Left colon (tissue), 2 donors: ENCODE data around the gene DRG2. TPM values are rescaled to one million over a fixed set of nuclear protein-coding genes. Genes with fewer than 3 reads are reported as not detected.

ENCODE experiments used
- ATAC-seq: fragments of 200-7000 bp; cut with Tn5 transposase; one replicate; pipeline ENCODE4 v1.9.1; 2020; ENCODE audit warnings: mild to moderate bottlenecking, moderate library complexity
- DNase-seq, 2 donors: peaks; one replicate each; pipeline ENCODE4 v3.0.0-alpha.2; 2020
- intact Hi-C, 2 donors: fragments of 100-400 bp; cut with DNase I in 1 of 2; cut with micrococcal nuclease in 1 of 2; formaldehyde crosslinking; loops; one replicate each; pipeline versions ENCODE4 v1.11.2 to v1.14.0; 2022; cut with DNase I, micrococcal nuclease
- total RNA-seq, 2 donors: library from RNA; stranded (reverse); fragmentation: NEBNext Ultra II Directional; extraction: Animal tissue kit (Norgen Biotek cat#: 25700); gene quantifications; one replicate each; pipeline ENCODE4 v1.2.1, GENCODE V29; 2021
- donor health status: DM: no; HTN: no; CAD: no.
- donor health status: DM: yes; HTN: yes; CAD: no.

DRG2 gene
- total RNA-seq, 2 donors from 2014 or later, result 25.4 to 29.3 TPM

DNA sequence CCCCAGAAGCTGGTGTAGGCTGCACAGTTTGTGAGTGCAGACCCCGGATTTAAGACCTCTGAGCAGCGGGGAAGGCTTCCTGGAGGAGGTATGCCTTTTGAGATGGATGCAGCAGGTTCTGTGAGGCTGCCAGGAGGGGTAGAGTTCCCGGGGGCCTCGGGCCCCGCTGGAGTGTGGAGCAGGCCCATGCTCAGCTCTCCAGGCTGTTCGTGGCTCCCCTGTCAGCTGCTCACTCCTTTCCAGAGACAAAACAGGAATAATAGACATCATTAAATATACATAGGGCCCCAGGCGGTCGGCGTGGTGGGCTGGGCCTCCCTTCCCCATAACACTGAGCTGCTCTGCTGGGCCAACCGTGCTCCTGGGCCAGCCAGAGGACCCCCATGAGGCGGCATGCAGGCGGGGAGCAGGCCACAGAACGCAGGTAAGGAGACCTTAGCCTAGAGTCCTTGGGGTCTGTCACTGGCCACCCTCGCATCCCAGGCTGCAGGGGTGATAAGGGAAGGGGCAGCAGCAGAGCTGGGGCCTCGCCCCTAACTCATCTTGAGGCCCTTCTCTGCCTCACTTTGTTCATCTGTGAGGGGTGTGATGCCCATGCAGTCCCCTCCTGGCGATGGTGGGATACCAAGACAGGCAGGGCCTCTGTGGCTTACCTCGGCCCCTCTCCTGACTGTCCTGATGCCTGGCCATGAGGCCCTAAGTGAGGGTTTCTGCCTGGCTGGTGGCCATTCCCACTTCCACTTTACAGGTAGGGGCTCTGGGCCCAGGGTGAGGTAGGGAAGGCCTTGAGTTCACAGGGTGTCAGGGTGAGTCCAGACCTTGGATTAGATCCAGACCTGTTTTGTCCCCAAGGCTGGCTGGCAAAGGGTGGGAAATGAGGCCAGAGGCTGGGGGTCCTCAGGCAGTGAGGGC is 20.9 kb downstream of the DRG2 start, which contains the start of gene MYO15A:
Gene MYO15A, plus strand, starts transcription at position 356 of the 912 bp plus-strand sequence. CDS start 10,045 bp downstream, outside the sequence.
- DNase-seq (no peak), ATAC-seq (peak; percentile 13)
- intact Hi-C loops, result no loop called here

DNA sequence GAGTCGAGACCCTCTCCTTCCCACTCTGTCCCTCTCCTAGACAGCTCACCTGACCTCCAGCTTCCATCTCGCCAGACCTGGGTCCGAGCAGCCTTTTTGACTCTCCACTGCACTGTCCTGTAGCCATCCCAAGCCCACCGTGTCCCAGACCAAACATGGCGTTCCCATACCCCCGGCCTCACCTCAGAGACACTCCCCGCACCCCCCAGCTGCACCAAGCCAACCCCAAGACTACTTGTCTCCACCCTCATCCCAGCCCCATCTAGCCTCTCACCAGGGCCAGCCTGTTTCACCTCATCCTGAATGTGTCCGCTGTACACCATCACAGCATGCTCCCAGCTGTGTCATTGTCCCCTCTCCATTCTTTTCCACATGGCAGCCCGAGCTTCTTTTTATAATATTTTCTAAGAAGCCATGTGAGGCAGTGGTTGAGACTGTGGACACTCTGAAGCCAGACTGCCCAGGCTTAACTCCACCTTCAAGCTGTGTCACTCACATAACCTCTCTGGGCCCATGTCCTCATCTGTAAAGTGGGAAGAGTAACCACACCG is 22.3 kb downstream of the DRG2 start:
- ATAC-seq (no peak), DNase-seq (no peak)
- intact Hi-C loops, result no loop called here

GRCh38 chr17:18110636-18111145 is 22.9 kb downstream of the DRG2 start:
- intact Hi-C loops, result no loop called here
- ATAC-seq (no peak), DNase-seq (no peak)

GRCh38 chr17:18111330-18111971 is 23.7 kb downstream of the DRG2 start:
- ATAC-seq (no peak), DNase-seq (no peak)
- intact Hi-C loops, result no loop called here

- DNase-seq, result no peak
- intact Hi-C loops, result no loop called here
- ATAC-seq, result no peak
Measured at GRCh38 chr17:18115517-18115916, 27.8 kb downstream of the DRG2 start.

DNA sequence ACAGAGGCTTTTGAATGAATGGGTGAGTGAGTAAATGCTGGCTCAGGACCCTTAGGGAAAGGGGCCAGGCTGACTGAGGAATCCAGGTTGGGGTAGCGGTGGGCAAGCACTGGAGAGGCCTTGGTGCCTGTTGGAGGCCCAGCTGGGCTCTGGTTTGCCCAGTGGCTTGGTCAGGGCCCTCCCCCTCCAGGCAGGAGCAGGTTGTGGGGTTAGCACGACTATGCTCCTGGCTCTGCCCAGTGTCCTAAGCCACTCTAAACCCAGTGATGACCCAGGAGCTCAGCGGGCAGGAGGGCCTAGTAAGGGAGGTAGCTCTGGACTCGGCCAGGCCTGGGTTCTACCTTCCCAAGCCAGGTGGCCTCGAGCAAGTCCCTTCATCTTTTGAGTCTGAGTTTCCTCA is 28.3 kb downstream of the DRG2 start:
- ATAC-seq, result no peak
- no peak for DNase-seq
- intact Hi-C loops, result no loop called here

GRCh38 chr17:18117533-18117932 is 29.8 kb downstream of the DRG2 start:
- intact Hi-C loops, result no loop called here
- ATAC-seq, result no peak
- no peak for DNase-seq

GRCh38 chr17:18117982-18118975 is 30.5 kb downstream of the DRG2 start:
- ATAC-seq (no peak), DNase-seq (no peak)
- intact Hi-C loops, result no loop called here

GRCh38 chr17:18119166-18119745 is 31.5 kb downstream of the DRG2 start:
- DNase-seq (no peak), ATAC-seq (no peak)
- intact Hi-C loops, result no loop called here

DNA sequence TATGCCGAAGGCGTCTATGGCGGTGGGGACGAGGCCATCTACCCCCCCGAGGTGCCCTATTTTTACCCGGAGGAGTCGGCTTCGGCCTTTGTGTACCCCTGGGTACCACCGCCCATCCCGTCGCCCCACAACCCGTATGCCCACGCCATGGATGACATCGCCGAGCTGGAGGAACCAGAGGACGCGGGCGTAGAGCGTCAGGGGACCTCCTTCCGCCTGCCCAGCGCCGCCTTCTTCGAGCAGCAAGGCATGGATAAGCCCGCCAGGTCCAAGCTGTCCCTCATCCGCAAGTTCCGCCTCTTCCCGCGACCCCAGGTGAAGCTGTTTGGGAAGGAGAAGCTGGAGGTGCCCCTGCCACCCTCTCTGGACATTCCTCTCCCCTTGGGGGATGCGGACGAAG is 32.2 kb downstream of the DRG2 start:
- intact Hi-C loops, result no loop called here
- DNase-seq, result no peak
- ATAC-seq, result no peak

GRCh38 chr17:18120461-18121017 is 32.8 kb downstream of the DRG2 start:
- intact Hi-C loops, result no loop called here
- ATAC-seq, result no peak

DNA sequence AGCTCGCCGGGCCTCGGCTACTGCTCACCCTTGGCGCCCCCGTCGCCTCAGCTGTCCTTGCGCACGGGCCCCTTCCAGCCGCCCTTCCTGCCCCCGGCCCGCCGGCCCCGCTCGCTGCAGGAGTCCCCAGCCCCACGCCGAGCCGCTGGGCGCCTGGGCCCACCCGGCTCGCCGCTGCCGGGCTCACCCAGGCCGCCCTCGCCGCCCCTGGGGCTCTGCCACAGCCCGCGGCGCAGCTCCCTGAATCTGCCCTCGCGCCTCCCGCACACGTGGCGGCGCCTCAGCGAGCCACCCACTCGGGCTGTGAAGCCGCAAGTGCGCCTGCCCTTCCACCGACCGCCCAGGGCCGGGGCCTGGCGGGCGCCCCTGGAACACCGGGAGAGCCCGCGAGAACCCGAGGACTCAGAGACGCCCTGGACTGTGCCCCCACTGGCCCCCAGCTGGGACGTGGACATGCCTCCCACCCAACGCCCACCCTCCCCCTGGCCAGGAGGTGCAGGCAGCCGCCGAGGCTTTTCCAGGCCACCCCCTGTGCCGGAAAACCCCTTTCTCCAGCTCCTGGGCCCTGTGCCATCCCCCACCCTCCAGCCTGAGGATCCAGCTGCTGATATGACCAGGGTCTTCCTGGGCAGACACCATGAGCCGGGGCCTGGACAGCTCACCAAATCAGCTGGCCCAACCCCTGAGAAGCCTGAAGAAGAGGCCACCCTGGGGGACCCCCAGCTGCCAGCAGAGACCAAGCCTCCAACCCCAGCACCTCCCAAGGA is 33.6 kb downstream of the DRG2 start:
- ATAC-seq, result no peak
- no peak for DNase-seq
- intact Hi-C loops, result no loop called here

More at GRCh38 chr17:18120461-18121017, 32.8 kb downstream of the DRG2 start:
- no peak for DNase-seq

GRCh38 chr17:18122990-18123753 is 35.4 kb downstream of the DRG2 start:
- no peak for DNase-seq
- intact Hi-C loops, result no loop called here
- ATAC-seq, result no peak

DNA sequence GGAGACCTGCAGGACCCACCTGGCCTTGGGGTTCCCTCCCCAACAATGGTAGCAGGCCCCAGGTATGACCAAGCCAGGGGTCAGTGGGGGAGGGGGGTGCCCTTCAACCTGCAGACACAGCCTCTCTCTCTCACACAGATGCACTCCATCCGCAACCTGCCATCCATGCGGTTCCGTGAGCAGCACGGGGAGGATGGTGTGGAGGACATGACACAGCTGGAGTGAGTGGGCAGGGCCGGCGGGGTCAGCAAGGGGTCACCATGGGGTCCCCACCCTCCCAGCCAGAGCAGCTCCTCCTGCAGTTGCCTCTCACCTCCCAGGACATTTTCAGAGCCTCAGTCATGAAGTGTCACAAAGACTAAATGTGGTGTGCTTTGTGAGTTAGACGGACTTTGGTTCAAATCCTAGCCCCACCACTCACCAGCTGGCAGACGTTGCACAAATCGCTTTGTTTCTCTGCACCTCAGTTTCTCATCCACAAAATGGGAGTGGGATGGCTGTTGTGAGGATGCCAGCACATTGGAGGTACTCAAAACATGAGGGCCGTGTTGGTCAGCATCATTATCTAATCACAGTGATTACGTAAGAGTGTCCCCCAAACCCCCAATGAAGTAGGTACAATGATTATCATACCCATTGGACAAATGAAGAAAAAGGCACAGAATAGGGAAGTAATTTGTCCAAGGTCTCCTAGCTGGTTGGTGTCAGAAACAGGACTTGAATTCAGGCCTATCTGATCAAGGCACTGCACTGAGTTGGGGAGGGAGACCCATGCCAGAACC is 36.8 kb downstream of the DRG2 start:
- intact Hi-C loops, result no loop called here
- ATAC-seq, result no peak
- no peak for DNase-seq

DNA sequence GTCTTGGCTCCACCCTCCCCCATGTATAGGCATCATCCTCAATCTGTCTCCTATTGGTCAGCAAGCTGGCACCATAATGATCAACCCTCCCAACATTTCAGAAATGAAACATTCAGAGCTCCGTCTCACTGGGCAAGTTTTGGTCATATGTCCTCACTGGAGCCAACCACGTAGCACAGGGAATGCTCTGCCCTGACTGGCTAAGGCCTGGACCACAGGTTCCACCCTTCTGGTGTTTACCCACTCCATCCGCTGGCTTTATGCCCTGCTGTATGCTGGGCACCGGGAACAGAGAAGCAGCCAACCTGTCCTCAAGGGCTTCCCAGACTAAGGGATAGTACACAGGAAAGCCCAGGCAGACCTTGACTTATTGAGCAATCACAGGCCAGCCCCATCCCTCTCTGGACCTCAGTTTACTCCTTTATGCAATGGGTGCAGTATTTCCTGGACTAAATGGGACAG is 41.3 kb downstream of the DRG2 start:
- ATAC-seq, result peak; percentile 92
- intact Hi-C loops, result no loop called here
- peak; percentile 28 to 42 for DNase-seq

- ATAC-seq, result no peak
- intact Hi-C loops, result no loop called here
- no peak for DNase-seq
Measured at GRCh38 chr17:18132711-18133110, 45.0 kb downstream of the DRG2 start.
